H1 (cell line): ENCODE data around the gene ASB16.

Experiments
- POLR2A ChIP-seq, 2 experiments: IDR thresholded peaks; 1 replicate in 1 of 2; 2 replicates in 1 of 2; pipeline ENCODE4 v1.6.1; 2011; ENCODE audit warnings: low read depth in 2 of 2, low read length in 2 of 2, mild to moderate bottlenecking in 2 of 2; ENCODE audit errors: control extremely low read depth in 1 of 2
- TAF1 ChIP-seq: IDR thresholded peaks from 2 replicates; pipeline ENCODE4 v1.6.1; 2011; ENCODE audit warnings: mild to moderate bottlenecking, low read depth, low read length

- no peak for TF ChIP-seq POLR2A (IDR thresholded peaks at IDR 0.05; ENCODE audit: control extremely low read depth in 1 of 2, low read depth in 2 of 2, low read length in 2 of 2)
- no peak for TF ChIP-seq TAF1
Observed at GRCh38 chr17:44120851-44121605, 49.5 kb upstream of the ASB16 start.
